HTERT RPE-1 (cell line): ENCODE measurements around the gene LTO1.

Experiments
- in situ Hi-C: fragments of 300-500 bp; cut with MboI; formaldehyde crosslinking; loops from 4 replicates; pipeline ENCODE4 v1.14.3; 2020; ENCODE audit warnings: low sequenced_read_pairs

Gene LTO1, protein sequence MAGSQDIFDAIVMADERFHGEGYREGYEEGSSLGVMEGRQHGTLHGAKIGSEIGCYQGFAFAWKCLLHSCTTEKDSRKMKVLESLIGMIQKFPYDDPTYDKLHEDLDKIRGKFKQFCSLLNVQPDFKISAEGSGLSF

DNA sequence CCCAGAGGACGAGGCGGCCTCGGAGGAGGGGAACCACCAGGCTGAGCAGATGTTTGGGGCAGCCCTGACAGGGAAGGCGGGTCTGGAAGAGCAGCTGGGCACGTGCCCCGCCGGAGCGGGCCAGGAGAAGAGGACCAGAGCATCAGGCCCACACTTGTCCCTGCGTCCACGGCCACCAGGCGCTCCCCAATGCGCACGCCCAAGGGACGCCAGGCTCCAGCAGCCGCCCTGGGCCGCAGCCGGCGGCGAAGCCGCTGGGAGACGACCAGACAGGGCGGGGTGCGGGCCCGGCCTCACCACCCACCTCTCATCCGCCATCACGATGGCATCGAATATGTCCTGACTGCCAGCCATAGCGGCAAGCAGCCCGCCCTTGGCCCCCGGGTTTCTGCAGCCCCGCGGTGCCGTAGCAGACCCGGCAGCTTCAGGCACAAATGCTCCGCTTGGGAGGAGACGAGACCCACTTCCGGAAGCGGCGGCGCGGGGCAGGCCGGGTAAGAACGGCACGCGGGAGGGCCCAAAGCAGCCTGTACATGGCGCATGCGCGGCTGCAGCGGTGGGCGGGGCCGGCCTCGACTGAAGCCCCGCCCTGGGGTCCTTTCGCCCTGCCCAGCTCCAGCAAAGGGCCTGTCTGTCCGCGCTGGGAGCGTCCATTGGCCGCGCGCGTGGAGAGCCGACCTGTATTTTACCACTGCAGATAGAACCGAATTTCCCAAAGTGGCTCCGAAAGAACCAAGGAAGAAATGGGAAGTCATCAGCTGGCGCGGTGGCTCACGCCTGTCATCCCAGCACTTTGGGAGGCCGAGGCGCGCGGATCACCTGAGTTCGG, at the start of gene LTO1:
TSS of gene LTO1 (minus strand) at position 468 of the 829 bp plus-strand sequence. CDS start at position 354, 114 bp downstream.
- in situ Hi-C loops: loop anchor here (25.0 kb wide), 1 partner anchor 563 kb away; no protein-coding TSS in a partner anchor

DNA sequence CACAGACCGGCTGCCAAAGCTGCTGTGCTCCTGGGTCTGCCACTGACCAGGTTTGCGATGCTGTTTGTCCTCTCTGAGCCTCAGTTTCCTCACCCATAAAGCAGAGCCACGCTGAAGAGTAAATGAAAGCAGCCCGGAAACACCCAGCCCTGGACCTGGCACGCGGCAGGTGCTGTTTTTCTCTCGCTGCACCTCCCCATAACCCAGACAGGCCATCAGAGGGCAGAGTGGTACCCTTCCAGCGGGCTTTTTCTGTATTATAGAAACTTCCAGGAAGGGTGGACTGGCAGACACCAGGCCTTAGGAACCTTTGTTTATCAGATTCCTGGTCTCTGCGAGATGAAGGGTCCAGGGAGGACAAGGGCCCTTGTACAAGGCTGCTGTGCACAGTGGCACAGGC, 46.6 kb upstream of the LTO1 start:
- in situ Hi-C loops: no loop called here

DNA sequence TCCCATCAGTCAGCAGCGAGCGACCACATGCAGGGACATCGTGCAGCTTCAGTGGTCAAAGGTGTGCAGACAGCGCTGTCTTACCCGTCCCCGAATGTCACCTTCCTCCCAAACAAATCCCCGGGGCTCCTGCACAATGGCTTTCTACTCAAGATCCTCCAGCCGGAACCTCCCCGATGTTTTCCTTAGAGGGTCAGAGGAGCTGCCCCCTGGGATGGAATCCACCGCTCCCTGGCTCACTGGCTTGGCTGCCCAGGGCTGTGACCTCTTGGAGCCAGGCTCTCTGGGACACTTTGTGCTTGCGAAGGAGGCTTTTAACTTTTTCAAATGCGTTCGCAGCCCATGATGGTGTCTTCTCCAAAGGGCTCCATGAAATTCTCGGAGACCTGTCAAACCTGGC, 46.0 kb upstream of the LTO1 start:
- in situ Hi-C loops: no loop called here

DNA sequence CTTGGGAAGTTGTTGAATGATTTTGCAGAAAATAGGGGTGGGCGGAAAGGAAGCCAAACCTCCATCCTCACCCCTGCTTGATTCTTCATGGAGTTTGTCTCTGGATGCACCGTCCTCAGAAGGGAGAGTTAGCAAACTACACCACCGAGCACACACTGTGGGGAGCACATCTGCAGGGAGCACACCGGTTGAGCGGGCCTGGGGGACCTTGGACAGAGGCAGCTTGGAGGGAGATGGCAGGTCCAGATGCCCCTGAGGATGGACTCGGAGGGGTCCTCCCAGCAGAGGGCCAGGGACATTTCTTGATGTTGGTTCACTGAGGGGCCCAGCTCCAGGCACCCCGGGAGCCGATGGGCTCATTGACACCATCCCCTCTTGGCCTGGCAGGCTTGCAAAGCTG, 43.8 kb upstream of the LTO1 start:
- in situ Hi-C loops: no loop called here

DNA sequence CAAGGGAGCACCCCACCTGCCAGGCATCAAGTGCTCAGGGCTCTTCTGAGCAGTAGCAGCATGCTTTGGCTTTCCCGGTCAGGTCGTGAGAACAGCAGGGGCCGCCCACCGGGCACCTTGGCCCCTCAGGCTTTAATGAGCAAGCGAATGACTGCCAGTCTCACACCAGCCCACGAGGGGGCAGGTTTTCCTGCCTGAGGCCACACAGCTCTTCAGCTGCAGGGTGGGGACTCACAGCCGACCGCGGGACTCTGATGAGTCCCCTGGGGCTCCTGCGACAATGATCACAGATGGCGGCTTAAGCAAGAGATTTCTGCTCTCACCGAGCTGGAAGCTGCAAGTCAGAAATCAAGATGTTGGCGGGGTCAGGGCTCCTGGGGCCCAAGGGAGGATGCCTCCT, 43.0 kb upstream of the LTO1 start:
- in situ Hi-C loops: no loop called here

DNA sequence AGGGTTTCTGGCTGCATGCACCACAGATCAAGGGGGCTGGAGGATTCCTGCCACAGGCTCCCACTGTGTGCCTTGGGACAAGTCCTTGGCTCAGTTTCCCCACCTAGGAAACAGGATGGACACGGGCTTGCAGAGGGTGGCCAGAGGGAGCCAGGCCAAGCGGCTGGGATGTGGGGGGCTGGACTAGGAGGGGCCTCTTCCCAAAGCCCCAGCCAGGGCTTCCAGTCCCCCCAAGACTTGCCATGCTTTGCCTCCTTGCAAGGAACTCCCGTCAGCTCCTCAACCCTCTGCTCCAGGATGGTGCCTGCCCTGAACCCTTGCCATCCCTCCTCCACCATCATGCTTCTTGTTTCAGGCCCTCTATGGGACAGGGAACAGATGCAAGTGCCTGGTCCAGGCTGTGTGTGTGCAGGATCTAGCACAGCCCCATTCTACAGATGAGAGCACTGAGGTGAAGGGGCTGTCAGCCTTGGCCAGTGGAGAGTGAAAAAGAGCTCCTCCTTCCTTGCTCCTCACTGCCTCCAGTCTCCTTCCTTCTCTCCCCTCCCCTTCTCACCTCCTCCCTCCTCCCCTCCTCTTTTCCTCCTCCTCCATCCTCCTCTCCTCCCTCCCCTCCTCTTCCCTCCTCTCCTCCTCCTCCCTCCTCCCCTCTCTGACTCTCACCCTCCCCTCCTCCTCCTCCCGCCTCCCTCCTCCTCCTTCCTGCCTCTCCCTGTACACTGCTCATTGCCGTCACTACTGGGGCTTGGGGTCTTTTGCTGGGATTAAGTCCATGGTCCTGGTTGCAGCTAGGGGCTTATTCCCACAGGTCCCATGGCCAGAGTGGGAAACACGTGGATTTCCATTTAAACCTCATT, 42.0 kb upstream of the LTO1 start:
- in situ Hi-C loops: no loop called here

DNA sequence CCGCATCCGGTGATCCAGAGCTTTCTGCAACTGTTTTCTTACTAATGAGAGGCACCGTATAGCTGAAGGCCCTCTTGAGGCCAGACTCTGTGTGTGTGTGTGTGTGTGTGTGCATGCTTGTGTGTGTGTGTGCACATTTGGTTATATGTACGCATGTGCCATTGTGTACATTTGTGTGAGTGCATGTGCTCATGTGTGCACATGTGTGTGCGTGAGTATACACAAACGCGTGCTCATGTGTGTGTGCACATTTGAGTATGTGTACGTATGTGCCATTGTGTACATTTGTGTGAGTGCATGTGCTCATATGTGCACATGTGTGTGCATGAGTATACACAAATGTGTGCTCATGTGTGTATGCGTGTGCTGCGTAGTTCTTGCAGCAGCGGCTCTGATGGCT, 40.9 kb upstream of the LTO1 start:
- in situ Hi-C loops: no loop called here

DNA sequence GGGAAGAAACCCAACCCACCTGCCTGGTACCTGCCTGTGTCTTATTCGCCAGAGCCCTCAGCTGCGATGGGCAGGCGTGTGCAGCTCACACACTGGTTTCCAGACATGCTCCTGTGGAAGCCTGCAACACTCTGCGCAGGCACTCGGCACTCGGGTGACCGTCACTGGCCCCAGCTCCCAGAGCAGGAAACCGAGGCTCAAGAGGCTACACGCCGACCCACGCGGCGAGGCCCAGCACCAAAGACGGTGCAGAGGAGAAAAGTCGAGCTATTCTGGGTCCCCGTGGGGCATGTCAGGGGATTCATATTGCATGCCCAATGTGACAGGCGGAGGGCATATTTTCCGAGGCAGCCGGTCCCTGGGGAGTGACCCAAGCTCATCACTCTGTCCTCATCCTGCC, 40.3 kb upstream of the LTO1 start:
- in situ Hi-C loops: no loop called here

DNA sequence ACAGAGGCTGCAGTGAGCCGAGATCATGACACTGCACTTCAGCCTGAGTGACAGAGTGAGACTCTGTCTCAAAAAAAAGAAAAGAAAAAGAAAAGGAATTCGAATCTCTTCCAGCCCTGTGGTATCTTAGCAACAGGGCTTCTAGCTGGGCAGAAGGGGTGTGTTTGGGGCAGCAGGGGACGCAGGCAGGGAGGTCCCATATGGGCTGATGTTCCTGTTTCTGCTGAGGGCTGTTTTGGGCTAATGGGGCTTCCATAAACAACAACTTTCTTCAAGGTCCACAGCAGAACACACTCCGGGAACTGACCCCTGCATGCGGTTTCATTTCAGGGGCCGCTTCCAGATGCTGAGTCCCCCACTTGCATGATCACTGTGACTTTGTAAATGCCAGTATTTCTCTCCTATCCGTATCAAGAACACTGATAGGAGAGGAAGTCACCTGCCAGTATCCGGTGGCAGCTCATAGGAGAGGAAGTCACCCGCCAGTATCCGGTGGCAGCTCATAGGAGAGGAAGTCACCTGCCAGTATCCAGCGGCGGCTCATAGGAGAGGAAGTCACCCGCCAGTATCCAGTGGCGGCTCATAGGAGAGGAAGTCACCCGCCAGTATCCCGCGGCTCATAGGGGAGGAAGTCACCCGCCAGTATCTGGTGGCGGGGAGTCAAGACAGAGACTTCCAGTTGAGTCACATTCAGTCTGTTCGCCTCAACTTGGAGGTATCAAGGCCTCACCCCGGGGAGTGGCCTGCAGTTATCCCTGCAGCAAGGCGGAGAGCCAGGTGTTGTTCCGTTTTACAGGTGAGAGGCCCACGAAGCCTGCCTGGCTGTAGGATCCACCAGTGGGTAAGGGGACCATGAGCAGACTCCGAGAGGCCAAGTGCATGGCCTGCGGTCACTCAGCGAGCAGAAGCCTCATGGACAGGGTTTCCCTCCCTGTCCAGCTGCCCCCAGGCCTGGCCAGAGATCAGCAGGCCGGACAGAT, 37.0 kb upstream of the LTO1 start:
- in situ Hi-C loops: no loop called here

DNA sequence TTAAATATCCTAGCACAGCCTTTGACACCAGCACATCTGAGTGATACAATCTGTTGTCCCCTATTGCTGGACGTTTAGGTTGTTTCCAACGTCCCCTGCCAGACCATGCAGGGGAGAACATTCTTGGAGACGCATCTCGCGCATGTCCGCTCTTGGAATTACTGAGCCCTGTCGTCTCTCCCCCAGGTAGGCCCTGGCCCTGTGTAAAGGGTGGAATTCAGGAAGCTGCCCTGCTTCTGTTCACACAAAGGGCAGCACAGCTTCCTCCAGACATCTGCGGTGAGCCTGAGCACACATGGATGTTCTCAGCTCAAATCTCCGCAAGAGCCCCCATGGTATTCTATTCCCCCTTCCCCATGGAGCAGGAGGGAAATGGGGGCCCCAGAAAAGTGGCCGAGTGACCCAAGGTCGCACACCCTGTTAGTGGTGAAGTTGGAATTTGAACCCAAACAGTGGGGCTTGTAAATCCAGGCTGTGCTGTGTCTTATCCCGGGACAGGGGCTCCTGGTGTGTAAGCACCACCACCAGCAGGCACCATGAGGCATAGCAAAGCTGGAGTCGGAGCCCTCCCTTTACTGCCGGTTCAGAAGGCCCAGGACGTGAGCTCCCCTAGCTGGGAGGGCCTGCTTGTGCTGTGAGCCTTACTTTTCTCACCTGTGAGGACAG, 33.7 kb upstream of the LTO1 start:
- in situ Hi-C loops: no loop called here

DNA sequence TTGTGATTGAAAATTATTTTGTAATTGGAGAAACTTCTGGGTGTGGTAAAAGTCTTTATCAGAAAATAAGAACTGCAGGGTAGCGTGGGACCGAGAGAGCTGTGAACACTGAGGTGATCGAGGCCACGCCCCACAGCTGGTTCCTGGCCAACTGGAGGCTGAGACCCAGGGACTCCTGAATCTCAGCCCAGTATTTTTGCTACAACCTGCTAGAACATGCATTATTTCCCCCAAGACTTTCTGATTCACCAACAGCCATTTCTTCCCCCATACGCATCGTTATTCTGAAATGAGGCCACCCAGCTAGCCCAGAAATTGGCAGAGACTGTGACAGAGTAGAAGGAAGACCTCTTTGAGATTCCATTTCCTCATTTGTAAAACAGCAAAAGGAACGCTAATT, 32.0 kb upstream of the LTO1 start:
- in situ Hi-C loops: no loop called here

DNA sequence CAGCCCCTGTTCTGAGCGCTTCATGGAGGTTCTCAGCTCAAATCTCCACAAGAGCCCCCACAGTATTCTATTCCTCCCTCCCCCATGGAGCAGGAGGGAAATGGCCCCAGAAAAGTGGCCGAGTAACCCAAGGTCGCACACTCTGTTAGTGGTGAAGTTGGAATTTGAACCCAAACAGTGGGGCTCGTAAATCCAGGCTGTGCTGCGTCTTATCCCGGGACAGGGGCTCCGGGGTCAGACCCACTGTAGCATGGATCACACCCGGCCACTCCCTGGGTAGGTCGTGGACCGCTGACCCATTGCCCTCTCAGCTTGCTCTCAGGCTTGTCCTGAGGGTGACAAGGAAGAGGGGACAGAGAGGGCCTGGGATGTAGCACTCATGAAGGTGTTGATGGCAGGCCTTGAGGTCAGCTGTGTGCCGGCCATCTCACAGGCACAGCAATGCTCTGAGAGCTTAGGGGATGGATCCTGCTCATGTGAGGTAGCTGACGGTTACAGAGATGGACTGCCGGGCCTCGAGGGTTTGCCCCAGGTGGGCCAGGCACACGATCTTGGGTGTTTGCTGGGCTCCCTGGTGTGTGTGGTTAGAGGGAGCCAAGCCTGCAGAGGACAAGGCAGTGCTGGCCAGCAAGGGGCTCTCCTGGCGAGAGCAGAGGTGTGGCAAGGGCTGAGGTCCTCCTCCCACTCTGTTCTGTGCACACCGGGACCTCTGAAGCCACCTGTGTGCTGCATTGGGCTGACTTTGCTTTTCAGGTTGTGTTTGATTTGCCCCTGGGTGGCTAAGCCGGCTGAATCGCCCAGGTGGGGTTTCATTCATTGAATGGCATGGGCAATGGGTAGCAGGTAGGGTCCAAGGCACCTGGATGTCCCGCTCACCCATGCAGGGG, 31.0 kb upstream of the LTO1 start:
- in situ Hi-C loops: no loop called here

DNA sequence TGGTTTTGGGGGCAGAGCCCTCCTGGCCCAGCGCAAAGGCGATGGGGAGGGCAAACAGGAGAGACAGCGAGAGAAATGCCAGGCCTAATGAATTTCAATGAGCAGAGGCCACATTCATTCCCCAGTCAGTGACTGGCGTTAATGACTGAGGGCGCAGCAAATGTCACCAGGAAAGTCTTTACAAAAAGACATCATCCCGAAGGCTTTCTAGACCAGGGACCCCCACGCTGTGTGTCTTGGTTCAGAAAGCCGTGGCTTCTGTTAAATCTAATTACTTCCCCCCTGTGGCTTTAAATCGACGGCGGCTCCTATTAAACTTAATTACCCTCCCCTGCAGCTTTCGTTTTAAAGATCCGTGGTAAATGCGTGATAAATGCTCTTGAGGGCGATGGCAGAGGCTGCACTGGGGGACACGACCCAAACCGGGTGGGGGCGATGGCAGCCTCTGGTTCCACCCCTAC, 30.2 kb upstream of the LTO1 start:
- in situ Hi-C loops: no loop called here

DNA sequence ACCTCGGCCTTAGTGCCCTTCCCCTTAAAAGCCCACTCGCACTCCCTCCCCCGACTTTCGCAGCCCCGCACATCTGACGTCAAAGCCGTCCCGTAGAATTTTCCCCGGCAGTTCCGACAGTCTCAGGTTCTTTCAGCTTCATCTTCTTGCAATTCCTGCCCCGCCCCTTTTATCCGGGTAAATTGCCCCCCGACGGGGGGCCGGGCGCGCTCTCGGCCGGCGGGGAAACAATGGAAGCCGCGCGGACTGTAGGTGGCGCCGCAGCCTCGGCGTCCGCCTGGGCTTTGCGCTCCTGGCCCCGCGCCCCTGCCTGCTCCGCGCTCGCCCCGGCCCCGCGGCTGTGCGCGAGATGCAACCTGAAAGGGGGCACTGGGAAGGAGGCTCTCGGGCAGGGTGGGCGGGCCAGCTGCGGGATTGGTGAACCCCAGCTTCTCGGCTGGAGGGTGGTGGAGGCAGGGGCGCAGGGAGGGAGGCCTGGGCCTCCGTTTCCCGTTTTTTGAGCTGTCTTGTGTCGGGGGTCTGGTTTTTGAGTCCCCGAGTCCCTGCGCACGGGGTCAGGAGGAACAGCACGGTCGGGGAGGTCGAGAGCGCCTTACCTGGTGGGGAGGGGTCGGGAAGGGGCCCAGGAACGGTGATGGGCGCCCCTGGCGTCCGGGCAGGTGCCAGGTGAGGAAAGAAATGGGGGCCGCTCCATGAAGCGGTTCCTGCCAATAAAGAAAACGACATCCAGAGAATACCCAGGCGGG, 29.5 kb upstream of the LTO1 start:
- in situ Hi-C loops: no loop called here

DNA sequence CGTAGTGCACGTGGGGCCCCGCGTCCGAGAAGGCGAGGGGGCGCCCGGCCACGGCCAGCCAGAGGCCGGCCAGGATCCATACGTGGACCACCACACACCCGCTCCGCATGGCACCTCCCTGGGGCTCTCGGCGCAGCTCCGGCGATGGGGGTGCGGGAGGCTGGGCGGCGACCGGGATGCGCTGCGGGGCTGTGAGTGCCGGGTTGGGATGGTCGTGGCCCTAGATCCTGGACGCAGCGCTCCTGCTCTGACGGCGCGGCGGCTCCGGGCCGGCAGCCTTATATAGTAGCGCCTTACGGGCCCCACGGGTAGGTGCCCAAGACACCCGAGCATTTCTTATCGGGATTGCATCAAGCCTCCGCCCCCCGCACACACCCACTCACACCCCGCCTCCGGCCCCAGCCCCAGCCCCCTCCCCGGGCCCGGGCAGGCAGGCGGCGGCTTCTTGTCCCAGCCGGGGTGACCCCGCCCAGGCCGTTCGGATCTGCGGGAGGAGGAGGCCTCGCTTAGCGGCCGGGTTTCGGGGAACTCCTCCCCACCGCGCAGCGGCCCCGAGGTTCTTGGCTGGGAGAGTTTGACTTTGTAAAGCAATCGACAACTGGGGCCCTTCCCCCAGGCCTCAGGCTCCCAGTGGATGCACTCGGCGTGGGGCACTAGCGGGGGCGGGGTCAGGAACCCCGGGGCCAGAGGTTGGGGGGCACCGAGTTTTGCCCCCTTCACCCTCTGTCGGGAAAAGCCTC, 28.8 kb upstream of the LTO1 start, which contains the start of gene FGF19:
TSS of gene FGF19 (minus strand) at position 255 of the 740 bp plus-strand sequence. CDS start at position 109, 146 bp downstream.
- in situ Hi-C loops: no loop called here

DNA sequence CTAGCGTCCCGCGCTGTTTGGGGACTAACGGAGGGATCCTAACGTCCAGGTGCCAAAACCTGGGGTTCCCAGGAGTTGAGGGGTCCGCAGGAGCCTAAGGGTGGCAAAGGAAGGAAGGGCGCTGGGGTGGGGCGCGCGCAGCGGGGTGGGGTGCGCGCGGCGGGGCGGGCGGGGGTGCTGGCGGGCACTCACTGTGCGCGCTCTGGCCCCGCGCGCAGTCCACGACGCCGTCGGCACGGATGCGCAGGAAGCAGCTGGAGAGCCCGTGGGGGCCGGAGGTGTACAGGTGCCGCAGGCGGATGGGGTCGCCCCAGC, 28.3 kb upstream of the LTO1 start:
- in situ Hi-C loops: no loop called here

DNA sequence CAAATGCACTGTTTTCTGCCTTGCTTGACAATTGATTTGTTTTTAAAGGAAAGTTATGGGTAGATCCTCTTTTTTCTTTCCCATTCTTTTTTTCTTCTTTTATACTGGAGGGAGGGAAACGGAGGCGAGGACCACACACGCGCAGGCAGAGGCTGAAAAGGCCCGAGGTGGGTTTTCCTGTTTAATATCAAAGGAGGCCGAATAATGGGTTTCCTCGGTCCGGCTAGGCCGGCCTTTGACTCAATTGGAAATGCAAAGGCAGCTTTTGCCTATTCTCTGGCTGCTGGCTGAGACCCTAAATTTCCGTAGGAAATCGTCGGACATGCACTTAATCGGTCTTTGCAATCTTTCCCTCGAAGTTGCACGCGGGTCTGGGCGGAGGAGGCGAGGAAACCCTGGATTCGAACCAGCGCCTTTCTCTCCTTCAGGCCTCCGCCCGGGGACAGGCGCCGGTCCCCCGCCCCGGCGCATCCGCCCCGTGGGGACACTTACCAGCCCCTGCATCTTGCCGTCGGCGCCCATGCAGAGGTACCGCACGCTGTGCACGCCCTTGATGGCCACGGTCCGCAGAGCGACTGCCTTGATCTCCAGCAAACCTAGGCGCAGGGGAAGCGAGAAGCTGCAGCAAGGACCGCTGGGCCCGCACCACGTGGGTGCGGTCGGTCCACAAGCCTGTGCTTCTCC, 27.8 kb upstream of the LTO1 start:
- in situ Hi-C loops: no loop called here
